ENCODE data around the gene BARX1. TPM values are rescaled to one million over a fixed set of nuclear protein-coding genes. Genes with fewer than 3 reads are reported as not detected.

Gene BARX1
- total RNA-seq, 1 donor from 2014 or later = not detected

GRCh38 chr9:93930070-93930469 is 25.1 kb downstream of the BARX1 start:
- ChIA-PET POLR2A (no interaction called here), CTCF (no interaction called here)
- H3K27ac Mint-ChIP-seq = no peak overlapping the region
- H3K27me3 Mint-ChIP-seq = peaks cover 40% of the 10 kb centered on the region
- peaks cover 4% of the 10 kb centered on the region for H3K9me3 Mint-ChIP-seq
- DNase-seq (no peak), ATAC-seq (ENCODE audit: low read depth) (no peak)
- intact Hi-C loops (cut with micrococcal nuclease) = no loop called here
- H3K36me3 Mint-ChIP-seq (ENCODE audit: low read depth) = no peaks in the 10 kb centered on the region
- no peaks in the 10 kb centered on the region for H3K4me1 Mint-ChIP-seq
- no peak overlapping the region for H3K4me3 Mint-ChIP-seq
- no peak for TF ChIP-seq CTCF (IDR thresholded peaks at IDR 0.05)

- ATAC-seq (ENCODE audit: low read depth) (no peak), DNase-seq (no peak)
- Mint-ChIP-seq H3K36me3 (ENCODE audit: low read depth) (no peaks in the 10 kb centered on the region), H3K27ac (no peak overlapping the region), H3K9me3 (peaks cover 4% of the 10 kb centered on the region), H3K4me1 (no peaks in the 10 kb centered on the region), H3K27me3 (peaks cover 40% of the 10 kb centered on the region), H3K4me3 (no peak overlapping the region)
- ChIA-PET CTCF (no interaction called here), POLR2A (no interaction called here)
- no peak for TF ChIP-seq CTCF (IDR thresholded peaks at IDR 0.05)
- intact Hi-C loops (cut with micrococcal nuclease) = no loop called here
These were observed 25.9 kb downstream of the BARX1 start for GRCh38 chr9:93929231-93929630.

- peaks cover 4% of the 10 kb centered on the region for H3K9me3 Mint-ChIP-seq
- CTCF ChIA-PET = no interaction called here
- POLR2A ChIA-PET = no interaction called here
- intact Hi-C loops (cut with micrococcal nuclease) = no loop called here
- no peak for ATAC-seq (ENCODE audit: low read depth)
- H3K27ac Mint-ChIP-seq = no peak overlapping the region
- H3K4me3 Mint-ChIP-seq = no peak overlapping the region
- no peak for DNase-seq
- H3K36me3 Mint-ChIP-seq (ENCODE audit: low read depth) = no peaks in the 10 kb centered on the region
- peaks cover 10% of the 10 kb centered on the region for H3K27me3 Mint-ChIP-seq
- no peak for TF ChIP-seq CTCF (IDR thresholded peaks at IDR 0.05)
- H3K4me1 Mint-ChIP-seq = no peaks in the 10 kb centered on the region
These were observed 32.6 kb downstream of the BARX1 start for GRCh38 chr9:93922535-93922934.

- Mint-ChIP-seq H3K4me3 (no peak overlapping the region), H3K36me3 (ENCODE audit: low read depth) (no peaks in the 10 kb centered on the region), H3K4me1 (no peaks in the 10 kb centered on the region), H3K27me3 (peaks cover 3% of the 10 kb centered on the region), H3K27ac (no peak overlapping the region), H3K9me3 (no peaks in the 10 kb centered on the region)
- DNase-seq (no peak), ATAC-seq (ENCODE audit: low read depth) (no peak)
- TF ChIP-seq CTCF (IDR thresholded peaks at IDR 0.05) = no peak
- ChIA-PET POLR2A (no interaction called here), CTCF (no interaction called here)
- intact Hi-C loops (cut with micrococcal nuclease) = no loop called here
These were observed 34.9 kb downstream of the BARX1 start for GRCh38 chr9:93920131-93920800.

GRCh38 chr9:93918061-93918460 is 37.1 kb downstream of the BARX1 start:
- peaks cover 3% of the 10 kb centered on the region for H3K27me3 Mint-ChIP-seq
- no peak overlapping the region for H3K4me3 Mint-ChIP-seq
- ChIA-PET POLR2A (no interaction called here), CTCF (no interaction called here)
- no peaks in the 10 kb centered on the region for H3K4me1 Mint-ChIP-seq
- intact Hi-C loops (cut with micrococcal nuclease) = no loop called here
- TF ChIP-seq CTCF (IDR thresholded peaks at IDR 0.05) = no peak
- ATAC-seq (ENCODE audit: low read depth) = no peak
- no peak overlapping the region for H3K27ac Mint-ChIP-seq
- no peaks in the 10 kb centered on the region for H3K9me3 Mint-ChIP-seq
- no peaks in the 10 kb centered on the region for H3K36me3 Mint-ChIP-seq (ENCODE audit: low read depth)
- no peak for DNase-seq
